GM12891 (cell line): ENCODE measurements around the gene CCNK.

Experiments used
- DNase-seq: peaks from one replicate; pipeline ENCODE4 v3.0.0; 2011; ENCODE audit warnings: low spot score; ENCODE audit not compliant: insufficient read length
- FAIRE-seq: peaks from 2 replicates; lab custom pipeline; 2011; peaks lifted over from hg19 to GRCh38; lab: Jason Lieb, UNC
- PAX5 ChIP-seq: IDR thresholded peaks from 2 replicates; pipeline ENCODE4 v1.6.1; 2011; ENCODE audit warnings: low read length, moderate library complexity, mild to moderate bottlenecking; ENCODE audit not compliant: insufficient read depth, severe bottlenecking
- POLR2A ChIP-seq: IDR thresholded peaks from 2 replicates; pipeline ENCODE4 v1.6.1; 2011; ENCODE audit warnings: low read depth, low read length, control low read depth
- POLR2AphosphoS5 ChIP-seq: IDR thresholded peaks from 2 replicates; pipeline ENCODE4 v1.6.1; 2011; ENCODE audit warnings: low read depth, low read length, control low read depth
- POU2F2 ChIP-seq: IDR thresholded peaks from 2 replicates; pipeline ENCODE4 v1.6.1; 2011; ENCODE audit warnings: low read depth, mild to moderate bottlenecking, control low read depth, low read length, moderate library complexity
- SPI1 ChIP-seq: IDR thresholded peaks from 2 replicates; pipeline ENCODE4 v1.6.1; 2011; ENCODE audit warnings: low read depth, low read length, control low read depth
- TAF1 ChIP-seq: IDR thresholded peaks from 2 replicates; pipeline ENCODE4 v1.6.1; 2011; ENCODE audit warnings: low read depth, low read length, control low read depth

Gene CCNK

GRCh38 chr14:99548871-99549515, 67.8 kb downstream of the CCNK start:
- FAIRE-seq (no peak), DNase-seq (no peak)
- TF ChIP-seq POLR2AphosphoS5 (no peak), TAF1 (no peak), POU2F2 (no peak), SPI1 (no peak), POLR2A (no peak)

GRCh38 chr14:99549684-99550083, 68.5 kb downstream of the CCNK start:
- DNase-seq (no peak), FAIRE-seq (no peak)
- TF ChIP-seq POLR2A (no peak), POLR2AphosphoS5 (no peak), PAX5 (no peak), POU2F2 (no peak), TAF1 (no peak), SPI1 (no peak)

- no peak for DNase-seq
- no peak for TF ChIP-seq POU2F2
- no peak for TF ChIP-seq POLR2A
- no peak for TF ChIP-seq SPI1
- TF ChIP-seq TAF1, result no peak
- no peak for TF ChIP-seq PAX5
- FAIRE-seq, result no peak
Observed at GRCh38 chr14:99550387-99550992, 69.3 kb downstream of the CCNK start.

GRCh38 chr14:99551034-99551922, 70.1 kb downstream of the CCNK start:
- TF ChIP-seq POLR2A (no peak), POLR2AphosphoS5 (no peak), TAF1 (no peak), PAX5 (no peak), SPI1 (no peak), POU2F2 (no peak)
- DNase-seq, result no peak
- no peak for FAIRE-seq

- FAIRE-seq (no peak), DNase-seq (no peak)
Observed at GRCh38 chr14:99552021-99552553, 70.9 kb downstream of the CCNK start.

GRCh38 chr14:99552572-99553216, 71.5 kb downstream of the CCNK start:
- TF ChIP-seq POLR2A, result no peak
- TF ChIP-seq POLR2AphosphoS5, result no peak
- no peak for TF ChIP-seq POU2F2
- no peak for TF ChIP-seq SPI1
- TF ChIP-seq PAX5, result no peak
- TF ChIP-seq TAF1, result no peak
- FAIRE-seq (no peak), DNase-seq (no peak)

More at GRCh38 chr14:99552021-99552553, 70.9 kb downstream of the CCNK start:
- no peak for TF ChIP-seq PAX5
- no peak for TF ChIP-seq POLR2AphosphoS5
- TF ChIP-seq POU2F2, result no peak
- no peak for TF ChIP-seq TAF1
- TF ChIP-seq SPI1, result no peak
- TF ChIP-seq POLR2A, result no peak

GRCh38 chr14:99554184-99554583, 73.0 kb downstream of the CCNK start:
- FAIRE-seq, result no peak
- TF ChIP-seq TAF1 (no peak), POLR2A (no peak), POLR2AphosphoS5 (no peak), POU2F2 (no peak), SPI1 (no peak), PAX5 (no peak)

GRCh38 chr14:99554757-99555531, 73.7 kb downstream of the CCNK start:
- TF ChIP-seq POLR2AphosphoS5 (no peak), POLR2A (no peak), PAX5 (no peak), SPI1 (no peak), TAF1 (no peak), POU2F2 (no peak)
- DNase-seq (no peak), FAIRE-seq (no peak)

More at GRCh38 chr14:99554184-99554583, 73.0 kb downstream of the CCNK start:
- no peak for DNase-seq
